B cell (primary cell): ENCODE results near the gene LDLRAD3. TPM values are rescaled to one million over a fixed set of nuclear protein-coding genes. Genes with fewer than 3 reads are reported as not detected.

ENCODE experiments used
- ATAC-seq: fragments of 200-7000 bp; cut with Tn5 transposase; one replicate; pipeline ENCODE4 v1.10.0; 2021; ENCODE audit warnings: low read depth, mild to moderate bottlenecking, moderate number of reproducible peaks, moderate library complexity
- CTCF ChIA-PET: fragments of 350-600 bp; sonication (Branson Sonifier 250); formaldehyde crosslinking; loops from one replicate; lab custom pipeline; 2021; ENCODE audit warnings: antibody characterized with exemption, inconsistent platforms; lab: Charles Lee
- POLR2A ChIA-PET: fragments of 350-600 bp; sonication (Branson Sonifier 250); formaldehyde crosslinking; loops from one replicate; lab custom pipeline; 2021; ENCODE audit warnings: antibody characterized with exemption; lab: Charles Lee
- DNase-seq: peaks from one replicate; pipeline ENCODE4 v3.0.0; 2013
- H2AFZ ChIP-seq: 2 replicates; pipeline ENCODE4 v1.6.1; 2012; ENCODE audit warnings: mild to moderate bottlenecking, low read depth, low read length; ENCODE audit not compliant: insufficient read depth, poor library complexity, severe bottlenecking
- H3K27ac ChIP-seq, 2 donors: 1 replicate in 1 of 2; 2 replicates in 1 of 2; pipeline ENCODE4 v1.5.1; 2012 to 2013; ENCODE audit warnings: low read length in 2 of 2, mild to moderate bottlenecking in 2 of 2, moderate library complexity in 1 of 2
- H3K27me3 ChIP-seq, 4 experiments: fragments of 200-600 bp in 1 of 4; sonication (generic) in 1 of 4; replicated peaks in 1 of 4; 1 replicate in 2 of 4; 2 replicates in 2 of 4; pipeline versions ENCODE4 v1.6.1 to v1.7.0; 2013 to 2016; ENCODE audit warnings: low read length in 3 of 4, mild to moderate bottlenecking in 2 of 4, mixed read lengths in 1 of 4, moderate library complexity in 1 of 4; ENCODE audit not compliant: insufficient read depth in 4 of 4, control insufficient read depth in 3 of 4; ENCODE audit errors: control extremely low read depth in 1 of 4
- H3K36me3 ChIP-seq, 2 experiments: replicated peaks in 1 of 2; 1 replicate in 1 of 2; 2 replicates in 1 of 2; pipeline versions ENCODE4 v1.6.1 to v1.7.1; 2013; ENCODE audit warnings: low read length in 1 of 2; ENCODE audit not compliant: insufficient read depth in 2 of 2, control insufficient read depth in 1 of 2; ENCODE audit errors: control extremely low read depth in 1 of 2, extremely low read depth in 1 of 2
- H3K4me1 ChIP-seq, 2 donors: fragments of 200-600 bp in 1 of 2; sonication (generic) in 1 of 2; 1 replicate in 1 of 2; 2 replicates in 1 of 2; pipeline versions ENCODE4 v1.5.1 to v1.6.1; 2013 to 2017; ENCODE audit warnings: low read length in 2 of 2; ENCODE audit not compliant: control insufficient read depth in 2 of 2, insufficient read depth in 2 of 2
- H3K4me2 ChIP-seq: replicated peaks from 2 replicates; pipeline ENCODE3; 2012; ENCODE audit warnings: mild to moderate bottlenecking, low read depth, low read length; ENCODE audit not compliant: poor library complexity, severe bottlenecking
- H3K4me3 ChIP-seq, 5 experiments: fragments of 200-600 bp in 1 of 5; sonication (generic) in 1 of 5; 1 replicate in 3 of 5; 2 replicates in 2 of 5; pipeline versions ENCODE4 v1.5.1 to v1.7.0; 2011 to 2016; ENCODE audit warnings: low read length in 4 of 5, mild to moderate bottlenecking in 4 of 5, low read depth in 2 of 5, control low read depth in 1 of 5, moderate library complexity in 1 of 5; ENCODE audit not compliant: insufficient read depth in 1 of 5; ENCODE audit errors: control extremely low read depth in 1 of 5, extremely low read depth in 1 of 5
- H3K79me2 ChIP-seq: fragments of 200-600 bp; sonication (generic); one replicate; pipeline ENCODE4 v1.6.0; 2016; ENCODE audit warnings: low read length; ENCODE audit not compliant: control insufficient read depth, insufficient read depth
- H3K9ac ChIP-seq: fragments of 200-600 bp; sonication (generic); 2 replicates; pipeline ENCODE4 v1.6.1; 2017; ENCODE audit warnings: mild to moderate bottlenecking, low read length, moderate library complexity
- H3K9me3 ChIP-seq, 3 donors: one replicate each; pipeline versions ENCODE4 v1.6.1 to v1.7.1; 2013; ENCODE audit warnings: low read length in 2 of 3; ENCODE audit not compliant: control insufficient read depth in 2 of 3, insufficient read depth in 1 of 3; ENCODE audit errors: control extremely low read depth in 1 of 3
- H4K20me1 ChIP-seq: 2 replicates; pipeline ENCODE4 v1.6.0; 2012; ENCODE audit warnings: mild to moderate bottlenecking, low read length; ENCODE audit not compliant: insufficient read depth, control insufficient read depth, poor library complexity, severe bottlenecking
- H3K27ac Mint-ChIP-seq: one replicate; pipeline ENCODE4 v1.8.0; 2021; ENCODE audit warnings: mixed read lengths
- H3K27me3 Mint-ChIP-seq: one replicate; pipeline ENCODE4 v1.8.0; 2021; ENCODE audit warnings: mixed read lengths
- H3K4me1 Mint-ChIP-seq: one replicate; pipeline ENCODE4 v1.8.0; 2021; ENCODE audit warnings: mixed read lengths
- H3K4me3 Mint-ChIP-seq: one replicate; pipeline ENCODE4 v1.8.0; 2021; ENCODE audit warnings: mixed read lengths
- H3K9me3 Mint-ChIP-seq: one replicate; pipeline ENCODE4 v1.8.0; 2022; ENCODE audit warnings: mixed read lengths; ENCODE audit not compliant: insufficient read depth
- CTCF ChIP-seq: fragments of 200-600 bp; IDR thresholded peaks from one replicate; pipeline ENCODE4 v1.8.0; 2022; ENCODE audit warnings: antibody characterized with exemption, mild to moderate bottlenecking
- EZH2 ChIP-seq: IDR thresholded peaks from 2 replicates; pipeline ENCODE4 v1.6.1; 2012; ENCODE audit warnings: borderline replicate concordance, low read depth, mild to moderate bottlenecking, moderate library complexity, low read length; ENCODE audit not compliant: insufficient read depth, poor library complexity, severe bottlenecking
- WGBS: methylation state at CpG from one replicate; pipeline ENCODE4 v1.1.5; 2013; ENCODE audit warnings: missing lambda C conversion rate; ENCODE audit not compliant: insufficient coverage; 5-methylcytosine and 5-hydroxymethylcytosine counted together
- intact Hi-C: fragments of 100-400 bp; cut with micrococcal nuclease; formaldehyde crosslinking; loops from one replicate; pipeline ENCODE4 v1.10.0; 2022
- polyA plus RNA-seq: library from polyadenylated mRNA; depleted of rRNA; stranded (reverse); fragments of >200 nt; gene quantifications from 2 replicates; pipeline ENCODE4 v1.2.3, GENCODE V29; 2012
- total RNA-seq, 2 donors: library from RNA; stranded (reverse); fragments of 120-200 nt in 1 of 2; gene quantifications; 1 replicate in 1 of 2; 2 replicates in 1 of 2; pipeline versions ENCODE4 v1.2.3 to v1.2.4, GENCODE V29; 2013 to 2022

The LDLRAD3 gene
- total and polyA plus RNA-seq, 2 donors (not counting 1 experiment from before 2014, with no cell fraction given) = 0.01 TPM; not detected in 1

GRCh38 chr11:36008584-36008983 is 64.7 kb downstream of the LDLRAD3 start:
- ChIA-PET POLR2A (no interaction called here), CTCF (no interaction called here)
- H3K4me3 Mint-ChIP-seq = no peak overlapping the region
- no peaks in the 10 kb centered on the region for H3K27me3 ChIP-seq
- TF ChIP-seq EZH2 (no peak), CTCF (no peak)
- H4K20me1 ChIP-seq = no peaks in the 10 kb centered on the region
- no peak overlapping the region for H2AFZ ChIP-seq
- DNase-seq (no peak), ATAC-seq (no peak)
- H3K9ac ChIP-seq = no peak overlapping the region
- H3K4me2 ChIP-seq = no peak overlapping the region
- H3K27ac ChIP-seq = no peak overlapping the region
- H3K79me2 ChIP-seq = no peaks in the 10 kb centered on the region
- no peaks in the 10 kb centered on the region for H3K4me1 Mint-ChIP-seq
- peaks cover 0 to 8% (median 3%) of the 10 kb centered on the region in 3 donors for H3K9me3 ChIP-seq
- intact Hi-C loops = no loop called here
- H3K27ac Mint-ChIP-seq = no peak overlapping the region
- no peaks in the 10 kb centered on the region for H3K4me1 ChIP-seq
- peaks cover 6% of the 10 kb centered on the region for H3K9me3 Mint-ChIP-seq
- H3K27me3 Mint-ChIP-seq = peaks cover 4% of the 10 kb centered on the region
- 100% methylated on average over 2 of the region's 3 CpGs for WGBS
- H3K4me3 ChIP-seq = no peak overlapping the region
- H3K36me3 ChIP-seq = no peaks in the 10 kb centered on the region

- Mint-ChIP-seq H3K4me1 (no peaks in the 10 kb centered on the region), H3K27me3 (peaks cover 4% of the 10 kb centered on the region), H3K27ac (no peak overlapping the region), H3K9me3 (peaks cover 6% of the 10 kb centered on the region), H3K4me3 (no peak overlapping the region)
- DNase-seq (no peak), ATAC-seq (no peak)
- no CpG with 5 or more reads among the region's 4 CpGs for WGBS
- intact Hi-C loops = no loop called here
- H2AFZ ChIP-seq = no peak overlapping the region
- H3K36me3 ChIP-seq = no peaks in the 10 kb centered on the region
- no peaks in the 10 kb centered on the region for H3K27me3 ChIP-seq
- ChIA-PET POLR2A (no interaction called here), CTCF (no interaction called here)
- TF ChIP-seq CTCF (no peak), EZH2 (no peak)
- no peaks in the 10 kb centered on the region for H3K79me2 ChIP-seq
- H3K9me3 ChIP-seq = peaks cover 0 to 5% (median 2%) of the 10 kb centered on the region in 3 donors
- H3K4me2 ChIP-seq = no peak overlapping the region
- no peaks in the 10 kb centered on the region for H4K20me1 ChIP-seq
- H3K9ac ChIP-seq = no peak overlapping the region
- no peak overlapping the region for H3K27ac ChIP-seq
- no peaks in the 10 kb centered on the region for H3K4me1 ChIP-seq
- H3K4me3 ChIP-seq = no peak overlapping the region
Observed at GRCh38 chr11:36009473-36009872, 65.6 kb downstream of the LDLRAD3 start.
